NCI-H2171 (cell line): ENCODE data around the gene SPATA6.

Experiments
- DNase-seq: peaks from one replicate; lab custom pipeline; 2025; lab: John Stamatoyannopoulos, UW

The SPATA6 gene

DNA sequence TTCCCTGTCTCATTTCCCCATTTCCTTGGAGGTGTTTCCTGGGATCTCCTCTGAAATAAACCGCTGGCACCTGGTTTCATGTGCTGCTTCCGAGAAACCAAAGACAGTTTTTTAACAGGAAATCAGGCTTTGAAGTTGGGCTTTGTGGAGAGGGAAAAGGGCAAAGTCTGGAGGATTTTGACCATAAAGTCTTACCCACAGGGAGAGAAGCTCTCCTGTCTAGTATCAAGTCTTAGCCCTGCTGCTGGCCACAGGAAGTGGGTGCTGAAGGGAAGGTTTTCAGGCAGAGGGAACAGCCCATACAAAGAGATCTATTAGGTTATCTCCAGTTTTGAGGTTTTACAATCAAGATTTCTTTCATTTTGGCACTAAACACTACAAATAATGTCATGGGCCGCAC lies 220.2 kb downstream of the SPATA6 start:
- DNase-seq, result no peak

DNA sequence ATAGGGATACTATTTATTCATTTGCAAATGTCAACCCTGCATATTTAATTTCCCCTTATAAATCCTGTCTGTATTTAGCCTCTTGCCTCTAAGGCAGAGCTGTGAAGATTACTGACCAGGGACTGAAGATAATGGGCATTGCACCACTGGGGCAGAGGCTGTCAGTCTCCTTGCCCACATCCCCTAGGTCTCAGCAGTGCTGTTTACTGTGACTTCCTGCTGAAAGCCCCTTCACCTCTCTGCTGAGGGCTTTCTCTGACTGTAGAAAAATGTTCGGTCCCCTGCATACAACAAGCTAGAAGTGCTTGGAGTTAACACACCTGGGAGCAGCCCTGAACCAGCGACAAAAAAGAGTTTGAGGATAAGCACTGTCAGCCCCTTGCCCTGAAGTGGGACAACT lies 220.7 kb downstream of the SPATA6 start:
- no peak for DNase-seq

DNA sequence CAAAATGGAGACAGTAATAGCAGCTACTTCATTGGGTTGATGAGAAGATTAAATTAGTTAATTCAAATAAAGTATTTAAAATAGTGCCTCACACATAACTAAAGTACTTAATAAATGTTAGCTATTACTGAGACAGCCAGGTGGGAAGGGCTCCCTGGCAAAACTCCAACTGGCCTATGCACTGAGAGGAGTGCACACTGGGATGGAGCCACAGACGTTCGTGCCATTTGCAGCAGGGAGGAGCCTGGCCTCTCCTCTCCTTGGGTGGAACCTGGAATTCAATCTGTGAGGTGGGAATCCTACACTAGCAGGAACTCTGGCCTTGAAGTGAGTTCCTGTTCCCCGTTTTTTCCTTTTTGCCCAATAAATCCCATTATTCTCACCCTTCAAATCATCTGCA lies 221.4 kb downstream of the SPATA6 start:
- DNase-seq, result no peak

DNA sequence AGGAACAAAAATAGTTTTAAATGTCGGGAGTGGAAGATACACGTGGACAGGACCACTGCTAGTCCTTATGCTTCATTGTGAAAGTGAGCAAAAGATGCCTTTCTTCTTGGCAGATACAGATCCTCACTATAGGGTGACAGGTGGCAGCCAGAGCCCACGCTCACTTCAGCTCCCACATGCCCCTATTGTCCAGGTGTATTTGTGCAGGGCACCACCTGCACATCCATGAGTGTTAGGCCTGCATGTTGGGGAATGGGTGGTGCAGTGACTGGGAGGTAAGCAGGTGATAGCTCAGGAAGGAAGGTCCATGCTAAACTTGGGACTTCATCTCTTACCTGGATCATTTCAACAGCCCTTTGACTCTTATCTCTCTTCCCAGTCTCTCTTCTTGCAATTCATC lies 222.1 kb downstream of the SPATA6 start:
- DNase-seq, result peak; percentile 12

DNA sequence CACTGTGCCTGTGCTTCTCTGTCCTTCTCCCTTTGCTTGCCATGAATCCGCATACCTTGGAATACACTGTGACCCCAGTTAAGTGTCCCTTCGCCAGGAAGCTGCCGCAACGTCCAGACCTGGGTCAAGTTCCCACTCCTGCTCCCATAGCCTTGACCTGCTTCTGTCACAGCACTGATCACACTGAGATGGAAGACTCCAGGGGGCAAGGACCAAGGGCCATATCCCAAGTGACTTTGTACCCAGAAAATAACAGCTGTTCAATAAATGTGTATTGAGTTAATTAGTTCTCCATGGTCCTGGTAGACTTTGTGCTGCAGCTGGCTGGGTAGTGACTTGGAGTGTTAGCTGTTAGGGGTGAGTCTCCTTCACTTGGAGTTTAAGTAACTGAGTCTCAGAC lies 223.6 kb downstream of the SPATA6 start:
- DNase-seq, result no peak

DNA sequence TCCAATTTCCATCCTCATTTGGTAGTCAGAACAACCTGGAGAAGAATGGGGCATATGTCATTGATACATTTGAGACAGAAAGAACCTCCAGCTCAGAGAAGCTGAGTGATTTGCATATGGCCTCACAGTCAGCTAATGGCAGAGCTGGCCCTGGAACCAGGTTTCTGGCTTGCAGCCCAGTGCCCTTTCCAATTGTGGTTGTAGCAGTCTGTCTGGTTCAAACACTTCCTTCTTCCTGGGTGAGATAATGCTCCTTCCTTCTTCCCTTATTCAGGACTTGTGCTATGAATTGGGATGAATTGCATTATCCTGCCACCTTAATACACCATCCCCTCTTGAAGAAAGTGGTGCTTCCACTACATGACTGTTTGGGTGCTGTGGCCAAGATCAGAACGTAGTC lies 225.3 kb downstream of the SPATA6 start:
- peak; percentile 6 for DNase-seq
